ENCODE measurements around the gene ZNF32.

Gene ZNF32

DNA sequence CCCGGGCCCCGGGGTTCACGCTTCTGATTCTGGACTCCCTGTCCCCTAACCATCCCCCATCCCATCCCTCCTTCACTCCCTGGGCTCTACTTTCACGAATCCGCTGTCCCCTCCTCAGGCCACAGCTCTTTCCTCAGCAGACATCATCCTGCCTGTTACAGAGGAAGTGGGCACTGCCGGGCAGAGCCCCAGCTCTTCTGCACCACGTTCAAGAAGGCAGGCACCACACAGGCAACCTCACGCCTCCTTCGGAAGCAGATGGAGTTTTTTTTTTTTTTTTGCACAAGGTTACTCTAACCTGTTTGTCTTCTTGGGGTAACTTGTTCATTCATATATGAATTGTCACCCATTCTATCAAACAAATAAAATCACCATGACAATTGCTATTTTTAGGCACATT, 17.9 kb upstream of the ZNF32 start:
- H3K4me3 ChIP-seq (ENCODE audit: low read length) = no peak overlapping the region
- no peak for DNase-seq (ENCODE audit: low read depth)
- TF ChIP-seq, protein P1, sequence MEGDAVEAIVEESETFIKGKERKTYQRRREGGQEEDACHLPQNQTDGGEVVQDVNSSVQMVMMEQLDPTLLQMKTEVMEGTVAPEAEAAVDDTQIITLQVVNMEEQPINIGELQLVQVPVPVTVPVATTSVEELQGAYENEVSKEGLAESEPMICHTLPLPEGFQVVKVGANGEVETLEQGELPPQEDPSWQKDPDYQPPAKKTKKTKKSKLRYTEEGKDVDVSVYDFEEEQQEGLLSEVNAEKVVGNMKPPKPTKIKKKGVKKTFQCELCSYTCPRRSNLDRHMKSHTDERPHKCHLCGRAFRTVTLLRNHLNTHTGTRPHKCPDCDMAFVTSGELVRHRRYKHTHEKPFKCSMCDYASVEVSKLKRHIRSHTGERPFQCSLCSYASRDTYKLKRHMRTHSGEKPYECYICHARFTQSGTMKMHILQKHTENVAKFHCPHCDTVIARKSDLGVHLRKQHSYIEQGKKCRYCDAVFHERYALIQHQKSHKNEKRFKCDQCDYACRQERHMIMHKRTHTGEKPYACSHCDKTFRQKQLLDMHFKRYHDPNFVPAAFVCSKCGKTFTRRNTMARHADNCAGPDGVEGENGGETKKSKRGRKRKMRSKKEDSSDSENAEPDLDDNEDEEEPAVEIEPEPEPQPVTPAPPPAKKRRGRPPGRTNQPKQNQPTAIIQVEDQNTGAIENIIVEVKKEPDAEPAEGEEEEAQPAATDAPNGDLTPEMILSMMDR (conservative IDR thresholded peaks at IDR 0.05; ENCODE audit: low read depth, low read length) = no peak

- no peak overlapping the region for H3K4me3 ChIP-seq (ENCODE audit: low read length)
- TF ChIP-seq, protein P1 (conservative IDR thresholded peaks at IDR 0.05; ENCODE audit: low read depth, low read length) = no peak
- no peak for DNase-seq (ENCODE audit: low read depth)
Measured at GRCh38 chr10:43665054-43665453, 16.4 kb upstream of the ZNF32 start.

GRCh38 chr10:43658227-43658626, 9.5 kb upstream of the ZNF32 start:
- DNase-seq (ENCODE audit: low read depth) = no peak
- no peak overlapping the region for H3K4me3 ChIP-seq (ENCODE audit: low read length)
- TF ChIP-seq, protein P1 (conservative IDR thresholded peaks at IDR 0.05; ENCODE audit: low read depth, low read length) = no peak

DNA sequence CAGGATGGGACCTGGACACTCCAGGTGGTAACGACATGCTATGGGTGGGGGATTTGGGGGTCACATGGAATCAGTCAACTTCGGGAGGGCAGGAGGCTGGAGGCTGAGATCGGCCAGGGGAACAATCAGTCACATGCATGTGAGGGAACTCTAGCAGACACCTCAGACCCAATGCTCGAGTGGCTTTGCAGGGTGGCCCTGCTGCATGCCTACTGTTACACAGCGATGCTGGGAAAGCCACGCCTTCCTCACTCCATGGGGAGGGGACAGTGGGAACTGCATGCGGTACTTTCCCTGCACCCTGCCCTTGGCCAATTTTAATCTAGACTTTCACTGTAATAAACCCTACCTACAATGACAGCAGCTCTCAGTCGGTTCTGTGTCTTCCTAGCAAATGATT, 6.6 kb upstream of the ZNF32 start:
- no peak for DNase-seq (ENCODE audit: low read depth)
- H3K4me3 ChIP-seq (ENCODE audit: low read length) = no peak overlapping the region
- TF ChIP-seq, protein P1 (conservative IDR thresholded peaks at IDR 0.05; ENCODE audit: low read depth, low read length) = no peak

DNA sequence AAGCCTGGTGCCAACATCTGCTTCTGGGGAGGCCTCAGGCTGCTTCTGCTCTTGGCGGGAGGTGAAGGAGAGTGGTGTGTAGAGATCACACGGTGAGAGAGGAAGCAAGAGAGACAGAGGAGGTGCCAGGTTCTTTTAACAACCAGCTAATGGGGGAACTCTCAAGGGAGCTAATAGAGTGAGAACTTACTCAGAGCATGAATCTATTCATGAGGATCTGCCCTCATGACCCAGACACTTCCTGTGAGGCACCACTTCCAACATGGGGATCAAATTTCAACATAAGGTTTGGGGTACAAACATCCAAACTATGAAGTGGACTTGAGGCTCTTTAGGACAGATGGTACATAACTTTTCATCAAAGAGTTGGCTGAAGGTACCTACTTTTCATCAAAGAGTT, 5.1 kb upstream of the ZNF32 start:
- TF ChIP-seq, protein P1 (conservative IDR thresholded peaks at IDR 0.05; ENCODE audit: low read depth, low read length) = no peak
- DNase-seq (ENCODE audit: low read depth) = no peak

DNA sequence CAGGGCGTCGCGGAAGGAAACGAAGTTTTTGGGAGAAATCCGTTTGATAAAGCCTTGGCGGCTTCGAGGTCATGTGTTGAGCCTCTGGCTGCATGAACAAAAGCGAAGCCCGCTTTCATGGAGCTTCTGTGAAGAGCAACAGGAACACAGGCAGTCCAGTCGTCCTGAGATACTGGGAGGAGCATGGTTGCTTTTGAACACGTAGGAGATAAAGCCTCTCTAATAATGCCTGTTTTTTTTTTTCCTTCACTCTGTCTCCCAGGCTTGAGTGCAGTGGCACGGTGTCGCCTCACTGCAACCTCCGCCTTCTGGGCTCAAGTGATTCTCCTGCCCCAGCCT, 473 bp upstream of the ZNF32 start:
- TF ChIP-seq, protein P1 (conservative IDR thresholded peaks at IDR 0.05; ENCODE audit: low read depth, low read length) = no peak
- H3K4me3 ChIP-seq (ENCODE audit: low read length) = peak overlapping the region; percentile 70
- DNase-seq (ENCODE audit: low read depth) = no peak

More for the DNA sequence above, 5.1 kb upstream of the ZNF32 start:
- H3K4me3 ChIP-seq (ENCODE audit: low read length) = no peak overlapping the region

- DNase-seq (ENCODE audit: low read depth) = no peak
- TF ChIP-seq, protein P1 (conservative IDR thresholded peaks at IDR 0.05; ENCODE audit: low read depth, low read length) = no peak
- peak overlapping the region; percentile 70 for H3K4me3 ChIP-seq (ENCODE audit: low read length)
Measured at GRCh38 chr10:43648095-43648397, 635 bp downstream of the ZNF32 start.
